ENCODE results near the gene SAPCD2.

Gene SAPCD2

GRCh38 chr9:137114613-137115393 lies 44.4 kb upstream of the SAPCD2 start, which contains the start of gene DPP7:
Gene DPP7, minus strand, starts transcription at chr9:137114733. Its CDS starts 20 bp downstream, at chr9:137114713.
- no peak for DNase-seq (ENCODE audit: low spot score)
- TF ChIP-seq, protein P1, sequence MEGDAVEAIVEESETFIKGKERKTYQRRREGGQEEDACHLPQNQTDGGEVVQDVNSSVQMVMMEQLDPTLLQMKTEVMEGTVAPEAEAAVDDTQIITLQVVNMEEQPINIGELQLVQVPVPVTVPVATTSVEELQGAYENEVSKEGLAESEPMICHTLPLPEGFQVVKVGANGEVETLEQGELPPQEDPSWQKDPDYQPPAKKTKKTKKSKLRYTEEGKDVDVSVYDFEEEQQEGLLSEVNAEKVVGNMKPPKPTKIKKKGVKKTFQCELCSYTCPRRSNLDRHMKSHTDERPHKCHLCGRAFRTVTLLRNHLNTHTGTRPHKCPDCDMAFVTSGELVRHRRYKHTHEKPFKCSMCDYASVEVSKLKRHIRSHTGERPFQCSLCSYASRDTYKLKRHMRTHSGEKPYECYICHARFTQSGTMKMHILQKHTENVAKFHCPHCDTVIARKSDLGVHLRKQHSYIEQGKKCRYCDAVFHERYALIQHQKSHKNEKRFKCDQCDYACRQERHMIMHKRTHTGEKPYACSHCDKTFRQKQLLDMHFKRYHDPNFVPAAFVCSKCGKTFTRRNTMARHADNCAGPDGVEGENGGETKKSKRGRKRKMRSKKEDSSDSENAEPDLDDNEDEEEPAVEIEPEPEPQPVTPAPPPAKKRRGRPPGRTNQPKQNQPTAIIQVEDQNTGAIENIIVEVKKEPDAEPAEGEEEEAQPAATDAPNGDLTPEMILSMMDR (IDR thresholded peaks at IDR 0.05): no peak
- peak within 1 kb of the TSS; percentile 14 to 74 for H3K27ac ChIP-seq
- peak within 1 kb of the TSS; percentile 93 for H3K4me3 ChIP-seq

DNA sequence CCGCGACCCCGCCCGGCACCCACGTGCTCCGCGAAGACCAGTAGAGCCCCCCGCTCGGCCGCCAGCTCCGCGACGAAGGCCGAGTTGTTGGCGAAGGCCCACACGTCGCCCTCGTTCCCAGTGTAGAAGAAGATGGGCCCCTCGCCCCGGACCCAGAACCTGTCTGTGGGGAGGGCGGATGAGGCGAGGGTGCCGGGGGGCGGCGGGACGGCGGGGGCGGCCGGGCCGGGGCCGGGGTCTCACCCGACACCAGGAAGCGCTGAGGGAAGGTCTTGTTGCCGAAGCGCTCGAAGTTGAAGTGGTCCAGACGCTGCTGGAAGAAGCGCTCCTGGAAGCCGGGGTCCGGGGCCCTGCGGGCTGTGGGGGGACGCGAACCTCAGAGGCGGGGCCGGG lies 43.9 kb upstream of the SAPCD2 start:
- peak overlapping the region in 1 of 2 donors; percentile 74 for H3K27ac ChIP-seq
- peak overlapping the region; percentile 93 for H3K4me3 ChIP-seq
- DNase-seq (ENCODE audit: low spot score): no peak
- TF ChIP-seq, protein P1 (IDR thresholded peaks at IDR 0.05): no peak

DNA sequence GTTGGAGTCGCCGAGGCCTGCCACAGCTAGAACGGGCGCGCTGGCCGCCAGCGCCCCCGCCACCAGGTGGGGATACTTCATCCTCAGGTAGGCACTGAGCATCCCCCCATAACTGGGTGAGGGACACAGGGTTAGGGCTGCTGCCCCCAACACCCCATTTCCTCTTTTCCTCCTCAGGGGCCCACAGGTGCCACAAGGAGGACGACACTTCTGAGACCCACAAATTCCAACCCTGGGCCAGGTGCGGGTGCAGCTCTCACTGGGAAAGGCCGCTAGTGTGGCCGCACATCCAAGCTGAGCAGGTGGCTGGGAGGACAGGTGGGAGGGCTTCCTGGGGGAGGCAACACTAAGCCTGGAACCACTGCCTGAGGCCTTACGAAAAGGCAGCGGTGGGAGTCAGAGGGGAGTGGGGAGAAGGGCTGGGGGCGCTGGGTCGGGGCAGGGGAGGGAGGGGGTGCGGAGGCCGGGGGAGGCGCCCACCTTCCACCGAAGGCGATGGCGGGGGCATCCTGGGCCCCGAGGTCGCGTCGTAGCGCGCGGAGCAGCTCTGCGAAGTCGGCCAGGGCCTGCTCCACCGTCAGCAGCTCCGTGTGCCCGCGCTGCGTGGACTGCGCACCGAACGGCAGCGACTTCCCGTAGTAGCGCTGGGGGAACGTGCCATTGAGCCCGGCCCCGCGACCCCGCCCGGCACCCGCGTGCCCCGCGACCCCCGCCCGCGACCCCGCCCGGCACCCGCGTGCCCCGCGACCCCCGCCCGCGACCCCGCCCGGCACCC lies 43.2 kb upstream of the SAPCD2 start:
- TF ChIP-seq, protein P1 (IDR thresholded peaks at IDR 0.05): no peak
- peak overlapping the region; percentile 93 for H3K4me3 ChIP-seq
- H3K27ac ChIP-seq: peak overlapping the region in 1 of 2 donors; percentile 37
- DNase-seq (ENCODE audit: low spot score): no peak

GRCh38 chr9:137112564-137113384 lies 42.4 kb upstream of the SAPCD2 start:
- H3K4me3 ChIP-seq: no peak overlapping the region
- TF ChIP-seq, protein P1 (IDR thresholded peaks at IDR 0.05): no peak
- no peak overlapping the region for H3K27ac ChIP-seq
- no peak for DNase-seq (ENCODE audit: low spot score)

DNA sequence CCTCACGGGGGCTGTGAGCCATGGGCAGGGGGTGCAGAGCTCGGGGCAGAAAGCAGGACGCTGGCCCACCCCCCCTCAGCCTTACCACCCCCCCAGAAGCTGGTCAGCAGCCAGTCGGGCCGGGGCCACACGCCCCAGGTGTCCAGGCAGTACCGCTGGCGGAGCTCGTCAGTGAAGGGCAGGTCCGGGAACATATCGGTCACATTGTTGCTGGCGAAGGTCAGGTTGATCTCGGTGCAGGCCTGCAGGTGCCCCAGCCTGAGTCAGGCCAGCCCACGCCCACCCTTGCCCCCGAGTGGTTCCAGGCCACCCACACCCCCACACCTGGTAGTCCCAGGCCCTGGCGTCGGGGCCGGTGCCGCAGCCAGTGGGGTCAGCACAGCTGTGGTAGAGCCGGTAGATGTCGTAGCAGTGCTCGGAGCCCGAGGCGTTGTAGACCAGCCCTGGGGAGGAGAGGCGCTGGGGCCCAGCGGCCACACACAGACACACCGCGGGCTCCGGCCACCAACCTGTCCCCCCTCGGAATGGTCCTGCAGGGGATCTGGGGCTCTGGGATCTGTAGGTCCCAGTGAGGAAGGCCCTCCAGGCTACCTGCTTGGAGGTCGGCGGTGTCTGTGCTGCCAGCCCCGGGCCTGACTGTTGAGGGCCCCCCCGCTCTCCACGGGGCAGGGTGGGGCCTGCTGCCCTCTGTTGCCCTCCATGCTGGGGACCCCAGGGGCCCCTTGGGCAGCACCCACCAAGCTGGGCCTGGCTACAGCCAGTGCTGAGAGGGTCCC lies 41.6 kb upstream of the SAPCD2 start:
- no peak for DNase-seq (ENCODE audit: low spot score)
- H3K27ac ChIP-seq: no peak overlapping the region

More for the DNA sequence above, 41.6 kb upstream of the SAPCD2 start:
- TF ChIP-seq, protein P1 (IDR thresholded peaks at IDR 0.05): no peak
- H3K4me3 ChIP-seq: no peak overlapping the region
